Measurements from ENCODE around the gene TRIM26. TPM values are rescaled to one million over a fixed set of nuclear protein-coding genes. Genes with fewer than 3 reads are reported as not detected.

The TRIM26 gene
- total and polyA plus RNA-seq, 2 of the 8 experiments (the other 6 are each of a cell fraction or from before 2014, with no cell fraction given), result 21.5 to 32.3 TPM

- H3K4me1 ChIP-seq (replicated peaks in 1 of 4; ENCODE audit: control insufficient read depth in 3 of 4, insufficient read depth in 4 of 4, low read length in 3 of 4), result no peaks in the 10 kb centered on the region
- H3K56ac ChIP-seq (replicated peaks; ENCODE audit: insufficient read length, low read depth, low read length), result no peak overlapping the region
- H3K9me3 ChIP-seq (ENCODE audit: insufficient read depth in 2 of 2, low read depth in 1 of 2, low read length in 1 of 2), result no peaks in the 10 kb centered on the region
- no peak overlapping the region for H3K23ac ChIP-seq (ENCODE audit: insufficient read length)
- H3K36me3 ChIP-seq (ENCODE audit: control insufficient read depth in 2 of 4, insufficient read depth in 4 of 4, low read length in 3 of 4), result no peaks in the 10 kb centered on the region
- no peak overlapping the region for H3K27ac ChIP-seq (ENCODE audit: low read depth, low read length)
- H4K8ac ChIP-seq (ENCODE audit: extremely low read depth, insufficient read depth, low read length), result no peak overlapping the region
- H3K18ac ChIP-seq (ENCODE audit: extremely low read depth, low read length), result no peak overlapping the region
- no peaks in the 10 kb centered on the region for H3K23me2 ChIP-seq (ENCODE audit: low read depth, low read length)
- no peak overlapping the region for H3K4me3 ChIP-seq (ENCODE audit: extremely low read depth in 1 of 4, insufficient read depth in 2 of 4, low read depth in 3 of 4, low read length in 4 of 4)
- H3K79me1 ChIP-seq (ENCODE audit: low read depth, low read length), result no peaks in the 10 kb centered on the region
- no peak overlapping the region for H2BK120ac ChIP-seq (replicated peaks; ENCODE audit: low read depth, low read length)
- no peak overlapping the region for H3K9ac ChIP-seq (replicated peaks in 1 of 4; ENCODE audit: extremely low read depth in 1 of 4, low read depth in 3 of 4, low read length in 3 of 4)
- no peaks in the 10 kb centered on the region for H3K79me2 ChIP-seq (ENCODE audit: control insufficient read depth in 1 of 2, insufficient read depth in 2 of 2, low read length in 2 of 2)
- H4K20me1 ChIP-seq (replicated peaks in 1 of 2; ENCODE audit: control insufficient read depth in 1 of 2, insufficient read depth in 2 of 2, low read length in 2 of 2), result no peaks in the 10 kb centered on the region
- no peak overlapping the region for H2BK15ac ChIP-seq (ENCODE audit: low read length)
- H3K14ac ChIP-seq (ENCODE audit: insufficient read length), result no peak overlapping the region
- CTCF ChIA-PET (ENCODE audit: partially characterized antibody), result interaction anchor here (1.4 to 10.2 kb wide), 3 partner anchors 12 to 31 kb away, joined by 4 to 166 read pairs (median 7); no protein-coding TSS in a partner anchor
- 89% methylated on average over 11 of the region's 11 CpGs; no CpG with 5 or more reads in 1 of the 2 experiments for WGBS, 2 experiments (ENCODE audit: extremely low coverage in 1 of 2, insufficient coverage in 1 of 2, insufficient read length in 1 of 2, insufficient replicate concordance in 2 of 2, low coverage in 1 of 2, low lambda C conversion rate in 2 of 2, missing lambda C conversion rate in 1 of 2)
- peaks cover 0 to 3% (median 1%) of the 10 kb centered on the region in 4 experiments; a peak in 1 of 7 replicates for H3K27me3 ChIP-seq (replicated peaks in 1 of 4; ENCODE audit: control insufficient read depth in 3 of 4, extremely low read depth in 1 of 4, insufficient read depth in 3 of 4, low read length in 3 of 4)
- DNase-seq (ENCODE audit: low read depth in 1 of 2, low spot score in 2 of 2) (no peak), FAIRE-seq (no peak)
- no peak overlapping the region for H2BK20ac ChIP-seq (ENCODE audit: low read length)
- no peak overlapping the region; the same call in 1 of the 2 replicates for H2BK5ac ChIP-seq (ENCODE audit: low read depth, low read length)
- H2AFZ ChIP-seq (ENCODE audit: low read length), result no peak overlapping the region
- H3K4ac ChIP-seq (replicated peaks; ENCODE audit: insufficient read length, low read depth, low read length), result no peak overlapping the region
- no peak overlapping the region for H4K5ac ChIP-seq (ENCODE audit: insufficient read length, low read depth, low read length)
- POLR2A ChIA-PET (ENCODE audit: partially characterized antibody), result interaction anchor here (0.9 kb wide), 1 partner anchor 8 kb away, joined by 3 read pairs; no protein-coding TSS in a partner anchor
- H4K91ac ChIP-seq (replicated peaks; ENCODE audit: insufficient read length, low read length), result no peak overlapping the region
- no peak overlapping the region for H2BK12ac ChIP-seq (ENCODE audit: low read depth, low read length)
- no peak overlapping the region; the same call in 1 of the 2 replicates for H2AK5ac ChIP-seq (ENCODE audit: low read depth, low read length)
- TF ChIP-seq GABPA (IDR thresholded peaks at IDR 0.05; ENCODE audit: borderline replicate concordance, insufficient read depth, low read length) (no peak), HDAC2 (IDR thresholded peaks at IDR 0.05; ENCODE audit: borderline replicate concordance in 1 of 2, low read depth in 2 of 2, low read length in 2 of 2) (no peak), CBX8 (IDR thresholded peaks at IDR 0.05; ENCODE audit: borderline replicate concordance, low read depth, low read length) (no peak), E2F6 (IDR thresholded peaks at IDR 0.05) (no peak), RAD21 (IDR thresholded peaks at IDR 0.05 in 1 of 2, conservative IDR thresholded peaks at IDR 0.05 in 1 of 2; ENCODE audit: low read depth in 2 of 2, low read length in 2 of 2) (no peak), GTF2F1 (IDR thresholded peaks at IDR 0.05; ENCODE audit: borderline replicate concordance, low read depth, low read length) (no peak), CBX5 (IDR thresholded peaks at IDR 0.05; ENCODE audit: low read depth, low read length) (no peak), POU5F1 (IDR thresholded peaks at IDR 0.05; ENCODE audit: low read depth, low read length) (no peak)
- H3K4me2 ChIP-seq (ENCODE audit: insufficient read depth in 1 of 2, low read depth in 2 of 2, low read length in 2 of 2), result no peak overlapping the region
Observed at GRCh38 chr6:30136570-30137286, 76.5 kb downstream of the TRIM26 start.
